Ishikawa (cell line): ENCODE results near the gene MOB3B.
A peak's percentile ranks its signal among the peaks of the same experiment; 100 is the strongest.

Experiments
- CEBPB ChIP-seq: IDR thresholded peaks from 2 replicates; pipeline ENCODE4 v1.6.1; 2012
- CREB1 ChIP-seq: IDR thresholded peaks from 2 replicates; pipeline ENCODE4 v1.6.1; 2012; ENCODE audit warnings: low read depth
- EGR1 ChIP-seq: IDR thresholded peaks from 2 replicates; pipeline ENCODE4 v1.6.1; 2012
- EP300 ChIP-seq: IDR thresholded peaks from 2 replicates; pipeline ENCODE4 v1.6.1; 2012; ENCODE audit warnings: borderline replicate concordance
- FOXM1 ChIP-seq: IDR thresholded peaks from 2 replicates; pipeline ENCODE4 v1.6.1; 2012; ENCODE audit warnings: low read depth, borderline replicate concordance
- NFIC ChIP-seq: IDR thresholded peaks from 2 replicates; pipeline ENCODE4 v1.6.1; 2012
- RAD21 ChIP-seq: IDR thresholded peaks from 2 replicates; pipeline ENCODE4 v1.6.1; 2012; ENCODE audit warnings: low read depth
- TAF1 ChIP-seq: IDR thresholded peaks from 2 replicates; pipeline ENCODE4 v1.6.1; 2012; ENCODE audit warnings: low read depth, mild to moderate bottlenecking
- TCF12 ChIP-seq: IDR thresholded peaks from 2 replicates; pipeline ENCODE4 v1.6.1; 2012; ENCODE audit warnings: low read depth
- TEAD4 ChIP-seq: IDR thresholded peaks from 2 replicates; pipeline ENCODE4 v1.6.1; 2012
- YY1 ChIP-seq: IDR thresholded peaks from 2 replicates; pipeline ENCODE4 v1.6.1; 2012; ENCODE audit warnings: low read depth
- ZBTB7A ChIP-seq: IDR thresholded peaks from 2 replicates; pipeline ENCODE4 v1.6.1; 2012; ENCODE audit warnings: low read depth
- TF ChIP-seq, protein P1 (sequence below): IDR thresholded peaks from 2 replicates; pipeline ENCODE4 v1.6.1; 2012
- TF ChIP-seq, protein P2 (sequence below): IDR thresholded peaks from 2 replicates; pipeline ENCODE4 v1.6.1; 2012; ENCODE audit warnings: low read depth, mild to moderate bottlenecking
- TF ChIP-seq, protein P3 (sequence below): IDR thresholded peaks from 2 replicates; pipeline ENCODE4 v1.6.1; 2012

Gene MOB3B

DNA sequence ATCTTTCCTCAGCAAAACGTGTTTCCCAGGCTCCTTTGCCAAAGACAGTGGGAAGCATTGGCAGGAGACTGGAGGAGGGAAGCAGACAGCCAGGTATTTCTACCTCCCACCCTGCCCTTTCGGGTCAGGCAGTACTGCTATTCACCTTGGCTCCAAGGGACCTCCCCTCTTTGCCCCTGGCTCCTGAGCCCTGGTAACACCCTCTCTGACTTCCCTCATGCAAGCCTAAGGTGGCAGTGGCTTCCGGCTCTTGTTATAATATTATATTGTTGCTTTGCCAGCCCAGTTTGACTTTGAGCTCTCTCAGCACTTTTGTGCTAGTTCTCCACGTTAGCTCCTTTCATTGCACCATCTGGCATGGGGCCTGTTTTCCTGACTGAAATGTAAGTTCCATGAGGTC, 87.2 kb downstream of the MOB3B start:
- TF ChIP-seq CEBPB (no peak), CREB1 (no peak), FOXM1 (no peak), YY1 (no peak), TEAD4 (no peak), RAD21 (no peak), EGR1 (no peak), TAF1 (no peak), TCF12 (no peak), ZBTB7A (no peak), NFIC (no peak), EP300 (no peak)
- TF ChIP-seq, protein P1, sequence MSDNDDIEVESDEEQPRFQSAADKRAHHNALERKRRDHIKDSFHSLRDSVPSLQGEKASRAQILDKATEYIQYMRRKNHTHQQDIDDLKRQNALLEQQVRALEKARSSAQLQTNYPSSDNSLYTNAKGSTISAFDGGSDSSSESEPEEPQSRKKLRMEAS = no peak
- TF ChIP-seq, protein P2, sequence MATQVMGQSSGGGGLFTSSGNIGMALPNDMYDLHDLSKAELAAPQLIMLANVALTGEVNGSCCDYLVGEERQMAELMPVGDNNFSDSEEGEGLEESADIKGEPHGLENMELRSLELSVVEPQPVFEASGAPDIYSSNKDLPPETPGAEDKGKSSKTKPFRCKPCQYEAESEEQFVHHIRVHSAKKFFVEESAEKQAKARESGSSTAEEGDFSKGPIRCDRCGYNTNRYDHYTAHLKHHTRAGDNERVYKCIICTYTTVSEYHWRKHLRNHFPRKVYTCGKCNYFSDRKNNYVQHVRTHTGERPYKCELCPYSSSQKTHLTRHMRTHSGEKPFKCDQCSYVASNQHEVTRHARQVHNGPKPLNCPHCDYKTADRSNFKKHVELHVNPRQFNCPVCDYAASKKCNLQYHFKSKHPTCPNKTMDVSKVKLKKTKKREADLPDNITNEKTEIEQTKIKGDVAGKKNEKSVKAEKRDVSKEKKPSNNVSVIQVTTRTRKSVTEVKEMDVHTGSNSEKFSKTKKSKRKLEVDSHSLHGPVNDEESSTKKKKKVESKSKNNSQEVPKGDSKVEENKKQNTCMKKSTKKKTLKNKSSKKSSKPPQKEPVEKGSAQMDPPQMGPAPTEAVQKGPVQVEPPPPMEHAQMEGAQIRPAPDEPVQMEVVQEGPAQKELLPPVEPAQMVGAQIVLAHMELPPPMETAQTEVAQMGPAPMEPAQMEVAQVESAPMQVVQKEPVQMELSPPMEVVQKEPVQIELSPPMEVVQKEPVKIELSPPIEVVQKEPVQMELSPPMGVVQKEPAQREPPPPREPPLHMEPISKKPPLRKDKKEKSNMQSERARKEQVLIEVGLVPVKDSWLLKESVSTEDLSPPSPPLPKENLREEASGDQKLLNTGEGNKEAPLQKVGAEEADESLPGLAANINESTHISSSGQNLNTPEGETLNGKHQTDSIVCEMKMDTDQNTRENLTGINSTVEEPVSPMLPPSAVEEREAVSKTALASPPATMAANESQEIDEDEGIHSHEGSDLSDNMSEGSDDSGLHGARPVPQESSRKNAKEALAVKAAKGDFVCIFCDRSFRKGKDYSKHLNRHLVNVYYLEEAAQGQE = no peak
- TF ChIP-seq, protein P3, sequence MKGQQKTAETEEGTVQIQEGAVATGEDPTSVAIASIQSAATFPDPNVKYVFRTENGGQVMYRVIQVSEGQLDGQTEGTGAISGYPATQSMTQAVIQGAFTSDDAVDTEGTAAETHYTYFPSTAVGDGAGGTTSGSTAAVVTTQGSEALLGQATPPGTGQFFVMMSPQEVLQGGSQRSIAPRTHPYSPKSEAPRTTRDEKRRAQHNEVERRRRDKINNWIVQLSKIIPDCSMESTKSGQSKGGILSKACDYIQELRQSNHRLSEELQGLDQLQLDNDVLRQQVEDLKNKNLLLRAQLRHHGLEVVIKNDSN = no peak

DNA sequence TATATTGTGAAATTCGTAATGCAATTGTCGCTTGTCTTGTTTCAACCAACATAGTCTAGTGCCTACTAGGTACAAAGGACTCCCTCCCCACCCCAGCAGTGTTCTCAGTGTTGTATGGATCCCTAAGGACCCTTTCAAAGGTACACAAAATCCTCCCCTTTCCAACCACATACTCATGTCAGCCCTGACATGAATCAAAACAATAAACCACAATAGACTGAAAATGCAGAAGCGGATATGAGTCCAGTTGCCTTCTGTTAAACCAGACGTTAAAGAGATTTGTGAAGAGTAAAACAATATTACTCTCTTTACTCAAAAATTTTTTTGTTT, 87.9 kb downstream of the MOB3B start:
- TF ChIP-seq CEBPB (no peak), EGR1 (no peak), NFIC (no peak), CREB1 (no peak), TEAD4 (no peak), RAD21 (no peak), EP300 (no peak), TAF1 (no peak), ZBTB7A (no peak)
- TF ChIP-seq, protein P3 = no peak
- TF ChIP-seq, protein P2 = no peak

DNA sequence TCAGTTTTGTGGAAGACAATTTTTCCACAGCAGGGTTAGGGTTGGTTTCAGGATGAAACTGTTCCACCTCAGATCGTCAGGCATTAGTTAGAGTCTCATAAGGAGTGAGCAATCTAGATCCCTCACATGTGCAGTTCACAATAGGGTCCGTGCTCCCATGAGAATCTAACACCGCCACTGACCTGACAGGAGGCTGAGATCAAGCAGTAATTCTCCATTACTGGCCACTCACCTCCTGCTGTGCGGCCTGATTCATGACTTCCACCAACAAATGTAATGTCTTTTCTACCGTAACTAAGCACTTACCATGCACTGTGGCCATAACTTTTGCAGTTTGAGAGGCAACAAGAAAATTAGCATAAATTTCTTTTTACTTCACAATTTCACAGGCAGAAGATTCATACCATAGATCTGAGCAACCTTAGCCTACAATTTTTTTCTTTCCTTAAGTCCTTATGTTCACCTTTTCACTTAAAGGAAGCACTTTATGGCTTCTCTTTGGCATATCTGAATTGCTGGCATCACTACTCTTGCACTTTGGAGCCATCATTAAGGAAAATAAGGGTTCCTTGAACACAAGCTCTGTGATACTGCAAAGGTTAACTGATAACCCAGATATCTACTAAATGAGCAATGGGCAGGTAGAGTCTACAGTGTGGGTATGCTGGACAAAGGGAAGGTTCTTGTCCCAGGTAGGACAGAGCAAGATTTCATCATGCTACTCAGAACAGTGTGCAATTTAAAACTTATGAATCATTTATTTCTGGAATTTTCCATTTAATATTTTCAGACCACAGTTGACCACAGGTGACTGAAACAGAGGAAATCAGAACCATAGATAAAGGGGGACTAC, 88.5 kb downstream of the MOB3B start:
- no peak for TF ChIP-seq FOXM1
- no peak for TF ChIP-seq EGR1
- 0 out of 2 replicates have a peak, but pooled peaks have one; percentile 56 for TF ChIP-seq YY1
- TF ChIP-seq CEBPB = no peak; the same call in 1 of the 2 replicates
- no peak for TF ChIP-seq ZBTB7A
- no peak for TF ChIP-seq CREB1
- TF ChIP-seq TAF1 = no peak
- 0 out of 2 replicates have a peak, but pooled peaks have one; percentile 33 for TF ChIP-seq NFIC
- TF ChIP-seq TCF12 = peak; percentile 62; the same call in 1 of the 2 replicates
- TF ChIP-seq, protein P2 = no peak
- TF ChIP-seq, protein P1 = peak; percentile 55; the same call in 1 of the 2 replicates
- peak; percentile 51; the same call in 1 of the 2 replicates for TF ChIP-seq TEAD4
- TF ChIP-seq, protein P3 = no peak
- no peak for TF ChIP-seq RAD21
- TF ChIP-seq EP300 = peak; percentile 72
